ENCODE results near the gene SLC66A1.

GRCh38 chr1:19360432-19360831 lies 48.3 kb downstream of the SLC66A1 start:
- TF ChIP-seq POLR2A (IDR thresholded peaks at IDR 0.05; ENCODE audit: low read length) = no peak
- no peak for TF ChIP-seq GATA1 (IDR thresholded peaks at IDR 0.05; ENCODE audit: low read depth, low read length)

Measured in erythroblast (primary cell).